AG09309 (cell line): ENCODE measurements around the gene PACRGL.

Source experiments
- DNase-seq: peaks from one replicate; pipeline ENCODE4 v3.0.0-alpha.2; 2010; ENCODE audit warnings: low read depth
- H3K4me3 ChIP-seq: 2 replicates; pipeline ENCODE4 v1.5.1; 2011; ENCODE audit warnings: mild to moderate bottlenecking, low read depth, low read length, moderate library complexity; ENCODE audit not compliant: control insufficient read depth
- TF ChIP-seq, protein P1 (sequence below): IDR thresholded peaks from 2 replicates; pipeline ENCODE4 v1.5.1; 2011; ENCODE audit warnings: mild to moderate bottlenecking, low read depth, low read length, inconsistent platforms; ENCODE audit not compliant: insufficient read depth, control insufficient read depth; ENCODE audit errors: missing control alignments

Gene PACRGL

DNA sequence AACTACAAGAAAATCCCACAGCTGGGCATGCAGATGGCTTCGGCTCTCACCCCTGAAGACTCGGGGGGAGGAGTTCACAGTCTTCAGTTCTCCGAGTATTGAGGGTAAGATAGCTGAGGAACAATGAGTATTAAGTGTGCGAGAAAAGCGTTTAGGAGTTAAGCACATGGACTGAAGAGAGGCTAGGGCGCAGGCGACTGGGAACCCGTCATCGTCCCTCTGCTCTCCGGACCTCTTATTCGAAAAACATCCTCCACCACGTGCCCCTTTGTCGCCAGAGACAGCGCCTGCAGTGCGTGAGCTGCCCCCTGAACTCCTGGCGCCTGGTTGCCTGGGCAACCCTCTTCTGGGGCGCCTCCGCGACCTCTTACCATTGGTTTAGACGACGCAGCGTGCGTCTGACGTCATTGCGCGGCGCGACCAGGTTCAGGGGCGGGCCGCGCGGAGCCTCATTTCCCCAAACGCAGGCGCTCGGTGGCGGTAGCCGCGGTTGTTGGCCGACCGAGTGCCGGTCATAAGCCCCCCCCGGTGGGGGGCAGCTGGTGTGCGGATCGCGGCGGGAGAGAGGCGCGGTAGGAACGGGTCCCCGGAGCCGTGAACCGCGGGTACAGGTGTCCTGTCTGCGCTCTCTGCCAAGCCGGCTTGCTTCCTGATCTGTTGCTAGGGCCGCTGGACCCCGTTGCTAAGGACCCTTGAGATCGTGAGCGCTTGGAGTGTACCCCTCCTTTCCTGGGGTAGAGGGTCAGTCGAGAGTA is at the start of gene PACRGL:
TSS of gene PACRGL (plus strand) at position 452 of the 755 bp plus-strand sequence. CDS start 4,024 bp downstream, outside the sequence.
- peak; percentile 55 for DNase-seq
- H3K4me3 ChIP-seq: peak within 1 kb of the TSS; percentile 90
- TF ChIP-seq, protein P1, sequence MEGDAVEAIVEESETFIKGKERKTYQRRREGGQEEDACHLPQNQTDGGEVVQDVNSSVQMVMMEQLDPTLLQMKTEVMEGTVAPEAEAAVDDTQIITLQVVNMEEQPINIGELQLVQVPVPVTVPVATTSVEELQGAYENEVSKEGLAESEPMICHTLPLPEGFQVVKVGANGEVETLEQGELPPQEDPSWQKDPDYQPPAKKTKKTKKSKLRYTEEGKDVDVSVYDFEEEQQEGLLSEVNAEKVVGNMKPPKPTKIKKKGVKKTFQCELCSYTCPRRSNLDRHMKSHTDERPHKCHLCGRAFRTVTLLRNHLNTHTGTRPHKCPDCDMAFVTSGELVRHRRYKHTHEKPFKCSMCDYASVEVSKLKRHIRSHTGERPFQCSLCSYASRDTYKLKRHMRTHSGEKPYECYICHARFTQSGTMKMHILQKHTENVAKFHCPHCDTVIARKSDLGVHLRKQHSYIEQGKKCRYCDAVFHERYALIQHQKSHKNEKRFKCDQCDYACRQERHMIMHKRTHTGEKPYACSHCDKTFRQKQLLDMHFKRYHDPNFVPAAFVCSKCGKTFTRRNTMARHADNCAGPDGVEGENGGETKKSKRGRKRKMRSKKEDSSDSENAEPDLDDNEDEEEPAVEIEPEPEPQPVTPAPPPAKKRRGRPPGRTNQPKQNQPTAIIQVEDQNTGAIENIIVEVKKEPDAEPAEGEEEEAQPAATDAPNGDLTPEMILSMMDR: no peak

DNA sequence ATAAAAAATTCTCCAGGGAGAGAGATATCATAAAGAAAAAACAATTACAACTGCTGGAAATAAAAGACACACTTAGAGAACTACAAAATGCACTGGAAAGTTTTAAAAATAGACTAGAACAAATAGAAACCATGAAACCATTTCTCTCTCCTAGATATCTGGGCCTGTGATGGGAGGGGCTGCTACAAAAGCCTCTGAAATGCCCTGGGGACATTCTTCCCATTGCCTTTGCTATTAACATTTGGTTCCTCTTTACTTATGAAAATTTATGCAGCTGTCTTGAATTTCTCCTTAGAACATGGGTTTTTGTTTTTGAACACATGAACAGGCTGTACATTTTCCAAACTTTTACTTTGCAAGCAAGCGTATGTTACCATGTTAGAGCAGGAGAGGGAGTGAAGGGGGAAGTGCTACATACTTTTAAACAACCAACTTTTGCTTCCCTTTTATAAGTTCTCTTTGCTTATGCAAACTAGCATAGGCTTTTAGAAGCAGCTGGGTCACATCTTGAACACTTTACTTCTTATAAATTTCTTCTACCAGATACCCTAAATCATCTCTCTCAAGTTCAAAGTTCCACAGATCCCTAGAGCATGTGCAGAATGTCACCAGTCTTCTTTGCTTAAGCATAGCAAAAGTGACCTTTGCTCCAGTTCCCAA is 47.9 kb upstream of the PACRGL start:
- TF ChIP-seq, protein P1: no peak
- H3K4me3 ChIP-seq: no peak overlapping the region
- no peak for DNase-seq

DNA sequence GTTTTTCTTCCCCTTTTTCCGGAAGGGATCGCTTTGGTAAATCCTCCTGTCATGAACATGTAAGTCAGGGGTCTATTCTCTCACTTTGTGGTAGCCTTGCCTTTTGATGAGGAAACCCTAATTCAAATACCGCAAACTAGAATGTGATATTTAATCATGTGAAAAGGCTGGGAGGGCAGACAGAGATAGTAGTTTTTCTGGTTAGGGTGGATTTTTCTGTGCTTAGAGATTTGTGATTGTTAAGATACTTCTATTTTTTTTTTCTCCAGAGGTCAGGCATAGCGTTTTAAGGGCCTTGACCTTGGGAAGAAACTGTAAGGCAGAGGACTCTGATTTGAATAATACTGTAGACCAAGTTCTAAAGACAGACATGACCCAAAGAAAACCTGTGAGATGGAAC is 41.8 kb upstream of the PACRGL start:
- TF ChIP-seq, protein P1: no peak
- no peak for DNase-seq
- no peak overlapping the region for H3K4me3 ChIP-seq

DNA sequence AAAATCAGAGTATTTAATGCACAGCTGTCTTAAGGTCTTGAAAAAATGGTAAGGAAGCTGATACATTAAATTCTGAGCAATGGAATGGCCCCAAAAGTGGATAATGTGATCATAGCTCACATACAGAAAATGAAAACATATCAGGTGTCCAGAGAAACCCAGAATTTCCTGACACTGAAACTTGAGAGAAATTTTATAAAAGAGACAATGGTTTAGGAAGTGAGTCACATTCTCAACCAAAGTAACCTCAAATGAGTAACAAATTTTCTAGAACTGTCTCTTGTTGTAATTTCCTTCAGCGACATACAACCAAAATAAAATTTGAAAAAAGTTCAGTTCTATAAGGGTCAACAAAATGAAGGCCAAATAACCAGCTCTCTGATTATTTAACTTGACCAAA is 37.4 kb upstream of the PACRGL start:
- H3K4me3 ChIP-seq: no peak overlapping the region
- TF ChIP-seq, protein P1: no peak
- no peak for DNase-seq

DNA sequence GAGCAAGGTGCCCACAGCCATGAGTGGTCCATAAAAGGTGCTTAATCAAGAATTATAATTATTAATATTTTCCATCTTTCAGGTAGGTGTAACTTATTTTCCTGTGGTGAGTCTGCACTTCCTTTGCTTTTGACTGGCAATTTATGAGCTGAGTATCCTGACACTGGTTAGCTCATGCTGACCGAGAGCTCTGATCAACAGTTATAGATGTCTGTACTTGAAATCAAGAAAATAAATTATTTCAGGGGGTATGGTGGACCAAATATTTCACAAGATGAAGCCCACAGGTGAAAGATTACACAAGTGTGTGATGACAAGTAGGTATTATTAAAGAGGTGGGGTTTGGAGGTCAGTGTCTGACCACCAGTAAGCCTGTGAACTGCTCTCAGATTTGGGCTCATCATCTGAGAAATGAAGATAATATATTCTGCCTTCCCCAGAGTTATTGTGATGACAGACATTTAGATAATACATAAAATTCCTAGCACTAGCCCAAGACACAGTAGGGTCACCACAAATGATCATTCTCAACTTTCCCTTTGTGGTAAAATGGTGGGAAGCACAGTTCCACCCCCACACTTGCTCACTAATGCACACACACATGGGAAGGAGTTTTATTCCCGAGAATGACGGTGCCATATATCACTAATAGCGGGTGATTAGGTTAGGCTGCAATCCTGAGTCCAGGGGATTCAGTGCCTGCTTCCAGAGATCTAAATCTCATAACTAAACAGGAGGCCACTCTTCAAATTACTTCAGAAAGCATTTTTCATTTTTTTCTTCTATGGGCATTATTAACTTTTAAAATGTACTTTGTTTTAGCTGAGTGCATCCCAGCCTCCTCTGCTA is 34.0 kb upstream of the PACRGL start:
- TF ChIP-seq, protein P1: no peak
- no peak overlapping the region for H3K4me3 ChIP-seq
- DNase-seq: no peak

DNA sequence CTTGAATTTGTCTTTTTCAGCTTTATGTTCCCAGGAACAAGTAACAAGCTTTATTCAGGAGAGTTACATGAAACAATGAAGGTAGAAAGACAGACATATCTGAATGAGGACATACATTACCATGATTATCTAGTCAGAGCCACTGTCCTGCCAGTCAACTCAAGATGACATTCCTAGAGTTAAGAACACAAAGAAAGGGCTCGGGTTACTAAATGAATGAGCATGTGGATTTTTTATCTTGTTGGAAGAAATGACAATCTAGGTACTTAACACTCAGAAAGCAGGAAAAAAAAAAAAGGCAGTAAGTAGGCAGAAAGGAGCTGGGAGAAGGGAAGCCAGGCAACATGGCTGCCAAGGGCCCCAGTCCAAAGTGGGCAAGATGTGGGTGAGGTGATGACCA is 28.0 kb upstream of the PACRGL start:
- TF ChIP-seq, protein P1: no peak
- DNase-seq: no peak
- no peak overlapping the region for H3K4me3 ChIP-seq
